Type B pancreatic cell (in vitro differentiated cells): ENCODE results near the gene FAF1. TPM values are rescaled to one million over a fixed set of nuclear protein-coding genes. Genes with fewer than 3 reads are reported as not detected.

ENCODE experiments used
- DNase-seq: peaks from one replicate; pipeline ENCODE4 v3.0.0; 2021; ENCODE audit warnings: mixed read lengths; ENCODE audit not compliant: unreplicated experiment; ENCODE audit errors: extremely low spot score
- H3K27ac Mint-ChIP-seq: 2 replicates; pipeline ENCODE4 v1.8.0; 2021; ENCODE audit warnings: mild to moderate bottlenecking, mixed read lengths
- H3K27me3 Mint-ChIP-seq: 2 replicates; pipeline ENCODE4 v1.8.0; 2021; ENCODE audit warnings: mixed read lengths
- H3K36me3 Mint-ChIP-seq: 2 replicates; pipeline ENCODE4 v1.8.0; 2021; ENCODE audit warnings: mixed read lengths
- H3K4me1 Mint-ChIP-seq: one replicate; pipeline ENCODE4 v1.8.0; 2021; ENCODE audit warnings: mixed read lengths; ENCODE audit not compliant: unreplicated experiment
- H3K4me3 Mint-ChIP-seq: 2 replicates; pipeline ENCODE4 v1.8.0; 2021; ENCODE audit warnings: mild to moderate bottlenecking, mixed read lengths
- H3K9me3 Mint-ChIP-seq: 2 replicates; pipeline ENCODE4 v1.8.0; 2021; ENCODE audit warnings: mixed read lengths
- CTCF ChIP-seq: fragments of 200-600 bp; sonication (generic); conservative IDR thresholded peaks from 2 replicates; pipeline ENCODE4 v1.5.0; 2021; ENCODE audit warnings: antibody characterized with exemption, mild to moderate bottlenecking
- total RNA-seq: library from RNA; stranded (reverse); gene quantifications from 2 replicates; pipeline ENCODE4 v1.2.1, GENCODE V29; 2021; ENCODE audit warnings: low replicate concordance

FAF1 gene
- total RNA-seq, 1 donor from 2014 or later = 49.9 TPM

GRCh38 chr1:50419192-50419906 is 540.7 kb downstream of the FAF1 start:
- peak overlapping the region; percentile 71 for H3K4me3 Mint-ChIP-seq
- H3K4me1 Mint-ChIP-seq = peaks cover 34% of the 10 kb centered on the region

GRCh38 chr1:50418600-50419109 is 541.4 kb downstream of the FAF1 start:
- H3K27ac Mint-ChIP-seq = no peak overlapping the region
- peak overlapping the region; percentile 77 for H3K4me3 Mint-ChIP-seq
- DNase-seq = peak; percentile 66
- no peak for TF ChIP-seq CTCF
- H3K36me3 Mint-ChIP-seq = no peaks in the 10 kb centered on the region
- peaks cover 88% of the 10 kb centered on the region for H3K27me3 Mint-ChIP-seq
- H3K9me3 Mint-ChIP-seq = no peaks in the 10 kb centered on the region
- peaks cover 28% of the 10 kb centered on the region for H3K4me1 Mint-ChIP-seq

More at GRCh38 chr1:50419192-50419906, 540.7 kb downstream of the FAF1 start:
- DNase-seq = peak; percentile 74
- H3K36me3 Mint-ChIP-seq = no peaks in the 10 kb centered on the region
- peaks cover 88% of the 10 kb centered on the region for H3K27me3 Mint-ChIP-seq
- peak overlapping the region; percentile 25 for H3K27ac Mint-ChIP-seq
- H3K9me3 Mint-ChIP-seq = no peaks in the 10 kb centered on the region
- TF ChIP-seq CTCF = peak; percentile 70

GRCh38 chr1:50417946-50418599 is 542.0 kb downstream of the FAF1 start:
- no peaks in the 10 kb centered on the region for H3K36me3 Mint-ChIP-seq
- H3K27me3 Mint-ChIP-seq = peaks cover 88% of the 10 kb centered on the region
- peak; percentile 67 for DNase-seq
- peak overlapping the region; percentile 77 for H3K4me3 Mint-ChIP-seq
- no peak for TF ChIP-seq CTCF
- no peak overlapping the region for H3K27ac Mint-ChIP-seq
- no peaks in the 10 kb centered on the region for H3K9me3 Mint-ChIP-seq
- H3K4me1 Mint-ChIP-seq = peaks cover 25% of the 10 kb centered on the region

- H3K36me3 Mint-ChIP-seq = no peaks in the 10 kb centered on the region
- H3K4me3 Mint-ChIP-seq = peak overlapping the region; percentile 77
- no peaks in the 10 kb centered on the region for H3K9me3 Mint-ChIP-seq
- H3K27ac Mint-ChIP-seq = no peak overlapping the region
- TF ChIP-seq CTCF = no peak
- H3K27me3 Mint-ChIP-seq = peaks cover 88% of the 10 kb centered on the region
- no peak for DNase-seq
- H3K4me1 Mint-ChIP-seq = peaks cover 25% of the 10 kb centered on the region
These were observed 542.6 kb downstream of the FAF1 start for GRCh38 chr1:50417507-50417906.

- Mint-ChIP-seq H3K27ac (no peak overlapping the region), H3K9me3 (no peaks in the 10 kb centered on the region), H3K4me3 (peak overlapping the region; percentile 73), H3K27me3 (peaks cover 88% of the 10 kb centered on the region), H3K4me1 (peaks cover 19% of the 10 kb centered on the region), H3K36me3 (no peaks in the 10 kb centered on the region)
- no peak for DNase-seq
- TF ChIP-seq CTCF = no peak
These were observed 543.3 kb downstream of the FAF1 start for GRCh38 chr1:50416553-50417453.
